Activated naive CD8-positive, alpha-beta T cell treated with anti-CD3 and anti-CD28 coated beads, Interleukin-2, amount 10 ng/mL, durations not matched to agents 7 days and 5 days (primary cell): ENCODE data around the gene EXD3. TPM values are rescaled to one million over a fixed set of nuclear protein-coding genes. Genes with fewer than 3 reads are reported as not detected.

Experiments used
- ATAC-seq: fragments of 150-1000 bp; cut with Tn5 transposase; one replicate; pipeline ENCODE4 v1.10.0; 2021; ENCODE audit warnings: low read depth, moderate library complexity
- POLR2A ChIA-PET: fragments of 350-600 bp; sonication (Branson Sonifier 250); formaldehyde crosslinking; loops from one replicate; lab custom pipeline; 2021; ENCODE audit warnings: antibody characterized with exemption; lab: Charles Lee
- DNase-seq: peaks from one replicate; pipeline ENCODE4 v3.0.0; 2021
- H3K27ac Mint-ChIP-seq: one replicate; pipeline ENCODE4 v1.8.0; 2022; ENCODE audit warnings: mild to moderate bottlenecking, mixed read lengths
- H3K27me3 Mint-ChIP-seq: one replicate; pipeline ENCODE4 v1.8.0; 2022; ENCODE audit warnings: mild to moderate bottlenecking, moderate library complexity, mixed read lengths
- H3K36me3 Mint-ChIP-seq: one replicate; pipeline ENCODE4 v1.8.0; 2021; ENCODE audit warnings: mild to moderate bottlenecking, mixed read lengths
- H3K4me1 Mint-ChIP-seq: one replicate; pipeline ENCODE4 v1.8.0; 2021; ENCODE audit warnings: mixed read lengths
- H3K4me3 Mint-ChIP-seq: one replicate; pipeline ENCODE4 v1.8.0; 2022; ENCODE audit warnings: mild to moderate bottlenecking, moderate library complexity, mixed read lengths
- H3K9me3 Mint-ChIP-seq: one replicate; pipeline ENCODE4 v1.8.0; 2021; ENCODE audit warnings: mixed read lengths
- total RNA-seq, 2 experiments: library from RNA; stranded (reverse); gene quantifications; one replicate each; pipeline ENCODE4 v1.2.3, GENCODE V29; 2021

Gene EXD3
- total RNA-seq, 2 experiments from 2014 or later = 23.4 to 24.7 TPM

DNA sequence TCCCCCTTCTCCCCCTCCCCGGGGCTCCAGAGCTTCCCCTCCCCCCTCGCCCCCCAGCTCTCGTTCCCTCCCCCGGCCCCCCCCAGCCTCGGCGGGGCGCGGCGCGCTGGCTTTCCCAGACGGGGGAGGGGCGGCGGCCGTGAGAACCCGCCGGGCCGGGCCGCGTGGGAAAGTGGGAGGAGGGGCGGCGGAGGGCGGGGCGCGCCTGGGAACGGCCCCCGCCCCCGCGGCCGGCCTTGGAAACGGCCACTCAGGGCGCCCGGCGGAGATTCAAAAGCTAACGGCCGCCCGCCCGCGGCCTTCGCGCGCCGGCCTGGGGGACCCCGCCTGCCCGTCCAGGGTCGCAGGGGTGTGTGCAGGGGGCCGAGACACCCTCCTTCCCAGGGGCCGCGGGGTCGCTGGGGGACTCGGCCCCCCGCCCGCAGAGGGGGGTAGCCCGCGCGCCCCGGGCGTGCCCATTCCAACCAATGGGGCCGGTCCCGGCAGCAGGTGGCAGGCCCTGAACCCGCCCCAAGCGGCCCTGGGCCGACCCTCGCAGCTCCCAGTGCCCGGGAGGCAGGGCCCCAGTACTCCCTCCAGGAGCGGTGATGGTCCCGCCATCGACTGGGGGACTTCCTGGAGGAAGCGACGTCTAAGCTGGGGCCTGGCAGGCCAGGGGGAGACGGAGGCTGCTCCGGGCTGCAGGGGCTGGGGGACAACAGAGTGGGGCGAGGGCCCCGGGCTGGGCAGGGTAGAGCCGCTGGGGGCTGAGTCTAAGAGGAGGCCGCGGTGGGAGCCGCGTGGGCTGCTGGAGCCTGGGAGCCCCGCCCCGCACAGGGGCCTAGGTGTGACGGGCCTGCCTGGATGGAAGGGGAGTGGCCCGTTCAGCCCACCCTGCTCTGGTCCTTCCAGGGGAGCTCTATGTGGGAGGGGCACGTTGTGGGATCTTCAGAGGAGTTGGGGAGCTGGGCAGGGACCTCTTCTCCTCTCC, 106.7 kb downstream of the EXD3 start:
- Mint-ChIP-seq H3K27me3 (no peaks in the 10 kb centered on the region), H3K27ac (peak overlapping the region; percentile 75), H3K9me3 (no peaks in the 10 kb centered on the region), H3K4me3 (peak overlapping the region; percentile 61), H3K36me3 (no peaks in the 10 kb centered on the region), H3K4me1 (peaks cover 9% of the 10 kb centered on the region)
- peak; percentile 67 for DNase-seq
- peak; percentile 46 for ATAC-seq
- POLR2A ChIA-PET = interaction anchor here (0.8 to 2.2 kb wide), 6 partner anchors 8 to 107 kb away, joined by 3 to 16 read pairs (median 4); partner anchors contain the start of genes EXD3, NOXA1 and NRARP

DNA sequence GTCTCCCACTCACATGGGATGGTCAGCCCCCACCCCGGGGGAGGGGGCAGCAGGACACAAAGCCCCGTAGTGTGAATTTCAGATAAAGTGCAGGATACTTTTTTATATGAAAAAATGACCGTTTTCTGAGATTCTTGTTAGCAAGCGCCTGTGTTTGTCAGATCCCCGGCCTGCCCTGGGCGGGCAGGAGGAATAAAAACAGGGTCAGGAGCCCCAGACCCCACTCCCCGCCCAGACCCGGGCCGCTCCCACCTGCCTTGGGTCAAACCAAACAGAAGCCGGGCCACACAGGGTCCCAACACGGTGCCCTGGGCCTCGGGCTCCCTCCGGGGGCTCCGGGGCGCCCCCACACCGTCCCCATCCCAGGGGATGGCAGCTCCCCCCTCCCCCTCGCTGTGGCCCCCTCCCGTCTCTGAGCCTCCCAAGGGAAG, 107.4 kb downstream of the EXD3 start:
- H3K9me3 Mint-ChIP-seq = no peaks in the 10 kb centered on the region
- POLR2A ChIA-PET = interaction anchor here (0.8 to 2.2 kb wide), 4 partner anchors 8 to 108 kb away, joined by 3 to 16 read pairs (median 4); partner anchors contain the start of genes EXD3 and NOXA1
- H3K27ac Mint-ChIP-seq = no peak overlapping the region
- H3K4me3 Mint-ChIP-seq = no peak overlapping the region
- no peak for ATAC-seq
- peaks cover 7% of the 10 kb centered on the region for H3K4me1 Mint-ChIP-seq
- DNase-seq = no peak
- no peaks in the 10 kb centered on the region for H3K27me3 Mint-ChIP-seq
- no peaks in the 10 kb centered on the region for H3K36me3 Mint-ChIP-seq

DNA sequence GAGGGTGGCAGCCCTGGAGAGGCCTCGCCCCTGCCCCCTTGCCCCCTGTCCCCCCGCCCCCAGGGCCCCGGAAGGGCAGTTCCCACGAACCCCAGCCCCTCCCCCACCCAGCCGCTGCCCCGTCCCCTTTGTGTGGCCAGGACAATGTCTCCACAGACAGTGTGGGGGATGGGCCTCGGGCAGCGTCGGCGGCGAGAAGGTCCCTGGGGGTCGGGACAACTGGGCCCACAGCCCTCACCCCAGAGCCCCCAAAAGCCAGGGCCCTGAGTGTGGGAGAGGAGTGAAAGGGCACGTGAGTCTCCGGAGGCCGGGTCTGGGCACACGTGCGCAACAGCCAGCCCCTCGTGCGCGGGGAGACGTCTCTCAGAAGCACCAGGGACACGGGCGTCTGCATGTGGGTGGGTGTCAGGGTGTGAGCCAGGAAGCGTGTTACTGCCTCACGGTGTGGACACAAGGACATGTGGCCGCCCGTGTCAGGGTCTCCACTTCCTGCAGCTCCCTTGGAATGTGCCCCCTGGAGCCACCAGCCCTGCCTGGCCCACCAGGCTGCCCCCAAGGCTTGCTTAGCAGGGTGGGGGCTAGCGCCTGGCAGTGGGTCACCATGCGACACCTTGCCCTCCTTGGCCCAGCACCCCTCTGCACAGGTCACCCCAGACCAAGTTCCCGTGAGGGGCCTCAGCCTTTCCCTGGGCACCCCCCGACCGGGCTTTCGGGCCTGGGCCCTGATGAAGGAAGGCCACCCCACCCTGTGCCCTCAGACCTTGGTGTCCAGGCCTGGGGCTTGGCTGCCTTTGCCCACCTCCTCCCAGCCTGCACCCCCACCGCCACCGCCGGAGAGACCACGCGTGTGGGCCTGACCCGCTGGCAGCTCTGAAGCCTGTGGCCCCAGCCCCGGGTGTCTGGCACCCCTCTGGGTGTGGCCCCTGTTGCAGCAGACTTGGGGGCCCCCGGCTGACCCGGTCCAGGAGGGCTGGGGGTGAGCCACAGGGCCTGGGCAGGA, 108.1 kb downstream of the EXD3 start:
- Mint-ChIP-seq H3K9me3 (no peaks in the 10 kb centered on the region), H3K4me1 (peaks cover 5% of the 10 kb centered on the region)
- POLR2A ChIA-PET = interaction anchor here (2.2 kb wide), 1 partner anchor 9 kb away, joined by 16 read pairs; no protein-coding TSS in a partner anchor

DNA sequence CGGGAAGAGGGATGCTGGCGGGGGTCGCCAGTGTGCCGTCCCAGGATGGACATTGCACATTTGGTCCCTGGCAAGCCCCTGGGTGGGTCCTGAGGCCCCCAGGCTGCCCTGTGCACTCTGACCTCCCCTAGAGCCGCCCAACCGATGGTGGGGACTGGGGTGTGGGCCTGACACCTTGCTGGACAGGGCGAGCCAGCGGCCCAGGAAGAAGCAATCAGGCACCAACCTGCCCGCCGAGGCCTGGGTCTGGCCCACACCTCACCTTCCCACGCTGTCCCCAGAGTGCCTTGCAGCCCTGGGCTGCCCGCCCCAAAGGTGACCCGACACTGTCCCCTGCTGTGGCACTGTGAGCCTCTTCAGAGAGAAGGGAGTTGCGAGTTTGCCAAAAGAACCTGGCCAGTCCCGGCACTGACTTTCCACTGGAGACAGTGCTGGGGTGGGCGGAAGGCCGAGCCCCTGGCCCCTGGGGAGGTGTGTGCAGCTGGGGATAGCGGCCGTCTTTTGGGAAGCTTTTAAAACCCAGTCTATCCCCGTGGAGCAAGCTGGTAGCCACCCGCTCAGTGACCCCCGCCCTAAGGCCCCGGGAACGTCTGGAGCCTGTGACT, 108.9 kb downstream of the EXD3 start:
- no peaks in the 10 kb centered on the region for H3K36me3 Mint-ChIP-seq
- POLR2A ChIA-PET = no interaction called here
- ATAC-seq (no peak), DNase-seq (peak; percentile 33)
- H3K4me1 Mint-ChIP-seq = peaks cover 2% of the 10 kb centered on the region
- H3K4me3 Mint-ChIP-seq = no peak overlapping the region
- H3K9me3 Mint-ChIP-seq = no peaks in the 10 kb centered on the region
- H3K27me3 Mint-ChIP-seq = no peaks in the 10 kb centered on the region
- H3K27ac Mint-ChIP-seq = no peak overlapping the region

More for the DNA sequence above, 108.1 kb downstream of the EXD3 start:
- Mint-ChIP-seq H3K27ac (no peak overlapping the region), H3K27me3 (no peaks in the 10 kb centered on the region), H3K4me3 (no peak overlapping the region), H3K36me3 (no peaks in the 10 kb centered on the region)
- DNase-seq (peak; percentile 37), ATAC-seq (no peak)

DNA sequence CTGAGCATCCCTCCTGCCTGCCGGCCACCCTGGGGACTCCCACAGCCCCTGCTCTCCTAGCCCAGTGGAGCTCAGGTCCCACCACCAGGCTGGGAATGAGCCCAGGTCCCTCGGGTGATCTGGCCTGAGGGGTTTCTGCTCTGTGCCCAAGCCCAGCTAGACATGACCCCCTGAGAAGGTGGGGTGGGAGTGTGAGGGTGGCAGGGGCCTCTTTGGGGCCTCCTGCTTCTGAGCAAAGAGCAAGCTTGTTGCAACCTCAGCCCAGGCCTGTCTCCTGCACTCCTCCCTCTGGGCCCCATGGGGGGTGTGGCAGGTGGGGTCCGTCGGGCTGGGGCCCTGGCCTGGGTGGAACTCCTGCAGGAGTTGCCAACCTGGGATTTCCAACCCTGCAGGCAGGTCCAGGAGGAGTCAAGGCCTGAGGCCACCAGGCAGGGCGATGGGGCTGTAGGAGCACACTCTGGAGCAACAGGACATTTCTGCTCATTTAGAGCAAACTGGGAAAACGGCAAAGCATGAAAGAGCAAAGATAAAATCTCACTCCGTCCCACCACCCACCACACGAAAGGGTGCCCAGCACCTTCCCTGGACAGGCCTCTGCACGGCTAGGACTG, 109.5 kb downstream of the EXD3 start:
- no peaks in the 10 kb centered on the region for H3K27me3 Mint-ChIP-seq

DNA sequence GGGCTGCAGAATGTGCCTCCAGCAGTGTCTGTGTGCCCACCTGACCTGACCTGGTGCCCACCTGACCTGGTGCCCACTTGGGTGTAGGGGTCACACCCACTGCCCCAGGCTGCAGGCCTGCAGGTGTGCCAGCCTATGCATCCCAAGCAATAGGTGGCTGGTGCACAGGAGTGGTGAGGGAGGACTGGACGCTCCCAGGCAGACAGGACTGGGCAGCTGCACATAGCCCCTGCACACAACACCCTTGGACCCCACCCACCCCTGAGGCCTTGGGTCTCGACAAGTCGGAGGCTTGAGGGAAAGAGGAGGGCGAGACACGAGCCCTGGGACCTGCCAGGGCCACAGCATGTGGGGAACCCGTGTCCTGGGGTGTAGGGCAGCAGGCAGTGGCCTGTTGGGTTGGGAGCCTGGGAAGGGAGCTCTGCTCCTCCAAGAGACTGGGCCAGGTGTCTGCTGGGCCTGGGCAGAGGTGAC, 110.1 kb downstream of the EXD3 start:
- DNase-seq = no peak
- Mint-ChIP-seq H3K4me3 (no peak overlapping the region), H3K36me3 (no peaks in the 10 kb centered on the region), H3K4me1 (peaks cover 2% of the 10 kb centered on the region), H3K9me3 (no peaks in the 10 kb centered on the region), H3K27me3 (no peaks in the 10 kb centered on the region), H3K27ac (no peak overlapping the region)
- no peak for ATAC-seq
- POLR2A ChIA-PET = no interaction called here

More for the DNA sequence above, 109.5 kb downstream of the EXD3 start:
- Mint-ChIP-seq H3K27ac (no peak overlapping the region), H3K9me3 (no peaks in the 10 kb centered on the region), H3K4me1 (peaks cover 2% of the 10 kb centered on the region), H3K4me3 (no peak overlapping the region), H3K36me3 (no peaks in the 10 kb centered on the region)
- ATAC-seq (no peak), DNase-seq (peak; percentile 33)
- POLR2A ChIA-PET = no interaction called here

DNA sequence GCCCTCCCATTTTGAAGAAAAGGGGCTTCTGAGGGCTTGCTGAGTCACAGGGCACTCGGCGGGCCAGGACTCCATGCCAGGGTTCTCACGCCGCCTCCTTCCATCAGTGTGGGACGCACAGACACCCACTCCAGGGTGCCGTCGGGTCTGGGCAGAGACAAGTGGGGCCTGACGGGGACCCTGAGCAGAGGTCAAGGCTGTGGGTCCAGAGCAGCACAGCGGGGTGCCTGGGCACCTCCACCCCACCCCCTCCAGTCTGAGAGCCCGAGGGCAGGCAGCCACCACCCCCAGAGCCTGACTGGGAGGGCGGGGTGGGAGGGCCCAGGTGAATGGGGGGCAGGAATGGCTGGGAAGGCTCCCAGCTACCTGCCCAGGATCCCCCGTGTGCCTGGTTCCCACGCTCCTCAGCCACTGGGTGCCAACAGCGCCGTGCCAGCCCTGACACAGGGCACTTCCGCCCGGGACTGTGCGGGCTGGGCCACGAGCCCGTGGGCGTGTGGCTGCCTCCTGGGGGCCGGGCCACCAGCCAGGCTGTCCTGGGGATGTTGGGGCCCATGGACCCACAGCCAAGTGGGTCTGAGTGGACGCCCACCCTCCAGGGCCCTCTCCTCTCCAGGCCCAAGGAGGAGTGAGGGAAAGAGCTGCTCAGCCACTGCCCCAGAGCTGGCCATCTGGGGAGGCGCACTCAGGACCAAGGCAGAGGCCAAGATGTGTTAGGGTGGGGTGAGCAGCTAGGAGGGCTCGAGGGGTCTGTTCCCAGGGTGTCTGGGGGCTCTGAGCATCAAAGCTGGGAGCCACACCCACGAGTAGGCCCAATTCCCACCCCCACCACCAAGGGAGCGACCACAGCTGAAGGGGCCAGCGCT, 110.7 kb downstream of the EXD3 start:
- no peak for ATAC-seq
- Mint-ChIP-seq H3K9me3 (no peaks in the 10 kb centered on the region), H3K4me3 (no peak overlapping the region), H3K36me3 (no peaks in the 10 kb centered on the region), H3K4me1 (peaks cover 3% of the 10 kb centered on the region), H3K27me3 (no peaks in the 10 kb centered on the region), H3K27ac (no peak overlapping the region)
- peak; percentile 27 for DNase-seq
- POLR2A ChIA-PET = interaction anchor here (0.5 kb wide), 1 partner anchor 321 kb away, joined by 3 read pairs; no protein-coding TSS in a partner anchor

DNA sequence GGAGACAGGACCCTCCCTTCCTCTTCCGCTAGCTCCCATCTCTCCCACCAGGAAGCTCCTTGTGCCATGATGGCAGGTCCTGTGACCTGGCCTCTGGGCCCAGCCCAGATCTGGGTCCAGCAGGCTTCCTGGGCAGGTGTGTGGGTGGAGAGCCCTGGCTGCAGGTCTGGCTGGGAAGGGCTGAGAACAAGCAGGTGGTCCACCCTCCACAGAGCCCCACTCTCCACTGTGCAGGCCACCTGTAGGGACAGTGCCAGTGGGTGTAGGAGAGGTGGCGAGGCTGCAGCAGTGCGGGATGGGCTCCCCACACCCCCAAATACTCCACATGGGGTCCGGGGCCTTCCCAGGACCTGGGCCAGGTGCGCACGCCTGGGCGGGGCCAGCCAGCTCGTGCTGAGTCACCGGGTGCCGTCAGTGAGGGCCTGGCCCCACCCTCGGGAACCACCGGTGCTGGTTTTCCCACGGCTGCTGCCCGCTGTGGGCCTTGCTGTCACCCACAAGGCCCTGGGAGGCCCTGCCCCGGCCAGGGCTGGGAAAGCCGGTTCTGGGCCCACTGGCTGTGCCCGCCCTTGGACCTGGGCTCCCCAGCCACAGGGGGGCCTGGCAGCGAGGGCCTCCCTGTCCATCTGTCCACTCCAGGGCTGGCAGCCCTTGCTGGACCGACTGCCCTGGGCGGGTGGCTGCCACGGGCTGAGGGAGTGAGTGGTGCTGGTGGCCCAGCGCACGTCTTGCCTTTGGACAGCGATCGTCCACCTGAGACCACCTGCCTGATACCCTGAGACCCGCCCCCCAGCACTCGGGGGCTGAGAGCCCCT, 111.6 kb downstream of the EXD3 start:
- peak; percentile 47 for DNase-seq
- H3K27me3 Mint-ChIP-seq = no peaks in the 10 kb centered on the region
- no peaks in the 10 kb centered on the region for H3K36me3 Mint-ChIP-seq
- H3K4me1 Mint-ChIP-seq = peaks cover 2% of the 10 kb centered on the region
- POLR2A ChIA-PET = interaction anchor here (0.5 to 1.4 kb wide), 2 partner anchors 9 to 321 kb away, joined by 3 to 4 read pairs; no protein-coding TSS in a partner anchor
- no peak overlapping the region for H3K27ac Mint-ChIP-seq
- no peak for ATAC-seq
- no peak overlapping the region for H3K4me3 Mint-ChIP-seq
- no peaks in the 10 kb centered on the region for H3K9me3 Mint-ChIP-seq

DNA sequence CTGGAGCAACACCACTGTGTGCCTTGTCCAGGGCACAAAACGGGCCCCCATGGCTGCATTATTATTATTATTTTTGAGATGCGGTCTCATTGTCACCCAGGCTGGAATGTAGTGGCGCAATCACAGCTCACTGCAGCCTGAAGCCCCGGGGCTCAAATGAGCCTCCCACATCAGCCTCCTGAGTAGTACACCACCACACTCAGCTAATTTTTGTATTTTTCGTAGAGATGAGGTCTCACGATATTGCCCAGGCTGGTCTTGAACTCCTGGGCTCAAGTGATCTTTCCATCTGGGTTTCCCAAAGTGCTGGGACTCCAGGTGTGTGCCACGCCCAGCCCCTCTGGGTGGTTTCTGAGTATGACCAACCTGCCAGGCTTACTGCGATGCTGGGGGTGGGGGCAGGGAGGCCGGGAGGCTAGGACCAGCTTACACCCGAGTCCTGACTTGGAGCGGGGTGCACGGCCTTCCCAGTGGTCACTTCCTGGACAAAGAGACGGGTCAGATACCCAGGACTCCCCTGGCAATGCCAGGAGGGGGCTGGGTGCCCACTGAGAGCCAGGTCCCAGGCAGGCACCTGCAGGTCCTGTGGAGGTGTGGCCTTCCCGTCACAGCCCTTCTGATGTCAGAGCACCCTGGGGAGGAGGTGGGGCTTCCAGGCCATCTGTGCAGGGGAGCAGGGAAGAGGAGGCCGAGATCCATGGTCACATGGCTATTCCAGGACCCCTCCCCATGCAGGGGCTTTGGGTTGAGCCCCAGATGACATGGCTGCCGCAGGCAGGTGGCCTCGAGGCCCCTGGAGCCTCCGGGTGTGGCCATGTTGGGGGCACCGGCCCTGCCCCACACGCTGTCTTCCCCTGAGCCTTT, 112.5 kb downstream of the EXD3 start:
- Mint-ChIP-seq H3K36me3 (no peaks in the 10 kb centered on the region), H3K4me1 (peaks cover 2% of the 10 kb centered on the region), H3K4me3 (no peak overlapping the region), H3K9me3 (no peaks in the 10 kb centered on the region), H3K27ac (no peak overlapping the region), H3K27me3 (no peaks in the 10 kb centered on the region)
- no peak for ATAC-seq
- POLR2A ChIA-PET = interaction anchor here (0.7 to 1.4 kb wide), 2 partner anchors 10 to 94 kb away, joined by 3 to 4 read pairs; no protein-coding TSS in a partner anchor
- peak; percentile 33 for DNase-seq
